Bronchus fibroblast of lung (primary cell): ENCODE measurements around the gene RGP1. TPM values are rescaled to one million over a fixed set of nuclear protein-coding genes. Genes with fewer than 3 reads are reported as not detected.

Experiments used
- total RNA-seq: library from RNA; depleted of rRNA; stranded (reverse); fragments of >200 nt; gene quantifications from 2 replicates; pipeline ENCODE4 v1.2.3, GENCODE V29; 2015

RGP1 gene, protein sequence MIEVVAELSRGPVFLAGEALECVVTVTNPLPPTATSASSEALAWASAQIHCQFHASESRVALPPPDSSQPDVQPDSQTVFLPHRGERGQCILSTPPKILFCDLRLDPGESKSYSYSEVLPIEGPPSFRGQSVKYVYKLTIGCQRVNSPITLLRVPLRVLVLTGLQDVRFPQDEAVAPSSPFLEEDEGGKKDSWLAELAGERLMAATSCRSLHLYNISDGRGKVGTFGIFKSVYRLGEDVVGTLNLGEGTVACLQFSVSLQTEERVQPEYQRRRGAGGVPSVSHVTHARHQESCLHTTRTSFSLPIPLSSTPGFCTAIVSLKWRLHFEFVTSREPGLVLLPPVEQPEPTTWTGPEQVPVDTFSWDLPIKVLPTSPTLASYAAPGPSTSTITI
- total RNA-seq = 10.1 and 10.6 TPM in 2 replicates

DNA sequence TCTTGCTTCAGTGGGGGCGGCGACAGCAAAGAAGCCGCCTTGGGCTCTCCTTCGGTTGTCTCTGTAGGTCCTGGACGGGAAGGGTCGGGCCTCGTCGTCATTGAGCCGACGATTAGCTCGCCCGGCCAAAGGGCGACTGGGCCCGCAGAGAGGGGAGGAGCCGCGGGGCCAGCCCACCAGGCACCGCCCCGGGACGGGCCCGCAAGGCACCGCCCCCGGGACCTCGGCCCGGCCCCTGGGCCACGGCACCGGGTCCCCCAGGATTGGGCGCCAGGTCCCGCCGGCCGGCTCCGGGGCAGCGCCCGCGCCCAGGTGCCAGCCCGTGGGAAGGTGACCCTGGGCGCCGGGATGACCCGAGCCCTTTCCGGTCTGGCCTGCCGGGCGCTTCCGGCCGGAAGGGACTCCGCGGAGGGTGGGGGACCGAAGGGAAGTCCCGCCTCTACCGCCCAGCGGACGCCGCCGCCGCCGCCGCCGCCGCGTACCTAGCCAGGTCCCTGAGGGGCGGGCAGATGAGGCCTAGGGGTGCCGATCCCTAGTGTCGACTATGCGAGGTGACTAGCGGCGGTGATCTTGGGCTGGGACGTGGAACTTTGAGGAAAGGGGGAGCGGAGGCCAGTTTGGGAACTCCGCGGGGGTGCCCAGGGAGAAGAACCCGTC lies at the start of gene RGP1, which contains the start of gene GBA2:
RGP1 (plus strand) TSS at position 430 of the 657 bp plus-strand sequence. CDS start 469 bp downstream, outside the sequence.
GBA2 (minus strand) TSS at position 371 of the 657 bp plus-strand sequence. CDS start 524 bp downstream, outside the sequence.

DNA sequence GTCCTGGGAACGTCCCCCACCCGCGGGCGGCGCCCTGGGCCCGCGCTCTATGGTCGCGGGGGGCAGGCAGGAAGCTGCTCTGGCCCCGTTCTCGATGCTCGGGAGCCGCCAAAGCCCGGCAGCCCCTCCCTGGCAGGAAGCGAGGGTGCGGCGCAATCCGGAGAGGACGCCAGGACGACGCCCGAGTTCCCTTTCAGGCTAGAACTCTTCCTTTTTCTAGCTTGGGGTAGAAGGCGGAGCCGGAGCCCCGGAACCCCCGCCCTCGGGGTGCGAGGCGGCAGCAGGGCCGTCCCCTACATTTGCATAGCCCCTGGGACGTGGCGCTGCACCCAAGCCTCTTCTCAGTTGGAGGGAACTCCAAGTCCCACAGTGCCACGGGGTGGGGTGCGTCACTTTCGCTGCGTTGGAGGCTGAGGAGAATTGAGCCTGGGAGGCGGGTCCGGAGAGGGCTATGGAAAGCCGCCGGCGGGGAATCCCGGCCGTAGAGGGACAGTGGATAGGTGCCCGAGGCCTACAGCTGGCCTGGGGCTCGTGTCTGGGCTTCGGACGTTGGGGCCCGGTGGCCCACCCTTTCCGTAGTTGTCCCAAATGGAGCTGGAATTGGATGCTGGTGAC lies 16.8 kb upstream of the RGP1 start, which contains the start of the genes CREB3 and TLN1:
CREB3 (plus strand) TSS at position 482 of the 615 bp plus-strand sequence; CDS start at position 589, 107 bp downstream.
TLN1 (minus strand) TSS at position 11 of the 615 bp plus-strand sequence. CDS start 6,501 bp downstream, outside the sequence.

DNA sequence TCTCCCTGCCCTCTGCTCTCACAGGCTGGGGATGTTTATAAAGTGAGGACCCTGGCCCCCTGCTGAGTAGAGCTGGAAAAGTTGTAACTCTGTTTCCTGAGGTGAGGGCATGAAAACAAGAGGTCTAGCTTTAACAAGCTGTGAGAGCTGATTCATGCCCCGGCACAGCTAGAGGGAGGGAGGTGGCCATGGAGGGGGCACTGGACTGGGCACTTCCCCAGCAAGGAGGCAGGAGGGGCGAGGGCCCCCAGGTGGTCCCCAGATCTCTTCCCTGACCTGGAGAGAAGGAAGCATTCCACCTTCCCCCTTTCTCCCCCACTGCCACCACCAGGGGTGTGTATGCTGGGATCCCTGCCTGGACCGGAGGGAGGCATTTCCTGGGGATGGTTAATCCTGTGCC lies 5.2 kb downstream of the RGP1 start, which contains the start of gene MSMP:
MSMP (minus strand) TSS at position 13 of the 400 bp plus-strand sequence. CDS start 147 bp downstream, outside the sequence.

DNA sequence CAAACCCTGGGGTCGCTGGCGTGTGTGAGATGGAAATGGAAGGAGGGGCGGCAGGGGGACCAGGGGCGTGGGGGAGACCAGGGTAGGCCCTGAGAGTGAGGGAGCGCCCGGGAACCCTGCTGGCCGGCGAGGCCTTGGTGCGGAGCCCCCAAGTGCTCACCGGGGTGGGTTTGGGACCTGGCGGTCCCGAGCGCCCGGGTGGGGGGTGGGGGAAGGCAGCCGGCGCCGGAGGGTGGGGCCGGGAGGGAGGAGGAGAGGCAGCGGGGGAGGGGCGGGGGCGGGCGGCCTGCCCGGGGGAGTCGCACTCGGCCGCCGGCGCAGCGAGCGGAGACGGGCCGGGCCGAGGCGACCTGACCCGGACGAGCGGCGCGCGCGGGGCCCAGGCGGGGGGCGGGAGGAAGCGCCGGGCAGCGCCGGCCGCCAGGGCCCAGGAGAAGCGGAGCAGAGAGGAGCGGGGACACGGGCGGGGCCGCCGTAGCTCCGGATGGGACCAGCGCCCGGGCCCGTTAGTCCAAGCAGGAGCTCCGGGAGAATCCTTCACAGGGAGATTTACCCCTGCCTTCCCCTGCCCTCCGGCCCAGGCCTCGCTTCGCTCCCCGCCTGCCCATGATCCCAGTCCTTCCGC lies 42.3 kb downstream of the RGP1 start, which contains the start of gene NPR2:
NPR2 (plus strand) TSS at position 295 of the 625 bp plus-strand sequence. CDS start 818 bp downstream, outside the sequence.

Other genes with a start within 250 kb of the RGP1 start
- gene TESK1, start 144.0 kb upstream of the RGP1 start, total RNA-seq = 11.7 and 11.8 TPM in 2 replicates
- gene CD72, start 130.9 kb upstream of the RGP1 start, total RNA-seq = 0.50 and 1.0 TPM in 2 replicates
- gene SIT1, start 98.4 kb upstream of the RGP1 start, total RNA-seq = 0.15 TPM in 1 of 2 replicates, not detected in the other
- 46,048 and 56,930 TPM in 2 replicates for gene RMRP, start 91.3 kb upstream of the RGP1 start, total RNA-seq
- gene CCDC107, start 91.0 kb upstream of the RGP1 start, total RNA-seq = 15.0 and 17.7 TPM in 2 replicates
- 15.0 and 16.5 TPM in 2 replicates for gene ARHGEF39, start 84.1 kb upstream of the RGP1 start, total RNA-seq
- 0.74 and 0.84 TPM in 2 replicates for gene CA9, start 75.4 kb upstream of the RGP1 start, total RNA-seq
- gene TPM2, start 59.4 kb upstream of the RGP1 start, total RNA-seq = 521 and 660 TPM in 2 replicates
- gene TLN1, start 17.1 kb upstream of the RGP1 start, total RNA-seq = 279 and 318 TPM in 2 replicates
- 59.6 and 73.3 TPM in 2 replicates for gene CREB3, start 16.6 kb upstream of the RGP1 start, total RNA-seq
- 23.9 and 25.1 TPM in 2 replicates for gene GBA2, start 59 bp upstream of the RGP1 start, total RNA-seq
- gene MSMP, start 5.0 kb downstream of the RGP1 start, total RNA-seq = not detected in 2 replicates
- gene NPR2, start 42.3 kb downstream of the RGP1 start, total RNA-seq = 16.3 and 17.7 TPM in 2 replicates
- gene SPAG8, start 63.0 kb downstream of the RGP1 start, total RNA-seq = 1.5 and 2.4 TPM in 2 replicates
- gene HINT2, start 65.8 kb downstream of the RGP1 start, total RNA-seq = 31.3 and 46.1 TPM in 2 replicates
- gene FAM221B, start 79.4 kb downstream of the RGP1 start, total RNA-seq = not detected in 2 replicates
- 3.9 and 4.3 TPM in 2 replicates for gene TMEM8B, start 79.9 kb downstream of the RGP1 start, total RNA-seq
- gene OR13J1, start 121.1 kb downstream of the RGP1 start, total RNA-seq = not detected in 2 replicates
- 3.2 and 5.4 TPM in 2 replicates for gene HRCT1, start 156.9 kb downstream of the RGP1 start, total RNA-seq
- gene SPAAR, start 160.2 kb downstream of the RGP1 start, total RNA-seq = 0.34 TPM in 1 of 2 replicates, not detected in the other
- gene OR2S2, start 208.9 kb downstream of the RGP1 start, total RNA-seq = not detected in 2 replicates